K562 (cell line): Measurements from ENCODE around the gene SOD1. TPM values are rescaled to one million over a fixed set of nuclear protein-coding genes. Genes with fewer than 3 reads are reported as not detected.

Source experiments
- ATAC-seq: fragments of 200-7000 bp; cut with Tn5 transposase; 3 replicates; pipeline ENCODE4 v1.9.1; 2020; ENCODE audit warnings: moderate library complexity
- BruUV-seq: library from RNA; stranded (reverse); fragments of 400-500 nt; replicated peaks from 2 replicates; lab custom pipeline; 2021; lab: Mats Ljungman, UMichigan
- CTCF ChIA-PET: fragments of 300-600 bp; formaldehyde crosslinking; extraction: SDS; loops from one replicate; lab custom pipeline; 2021; ENCODE audit warnings: low intra/inter-chr PET ratio; lab: Yijun Ruan, JAX
- POLR2A ChIA-PET: fragments of 300-600, 350-650 bp; sonication (Branson Sonifier 250); formaldehyde crosslinking; extraction: SDS; loops from one replicate; lab custom pipeline; 2021; ENCODE audit warnings: antibody characterized with exemption, inconsistent platforms; lab: Yijun Ruan, JAX
- DNase-seq, 4 experiments: peaks; one replicate each; pipeline versions ENCODE4 v3.0.0 to v3.0.0-alpha.2; 2011 to 2018; ENCODE audit warnings: low spot score in 3 of 4, mixed read lengths in 3 of 4; ENCODE audit errors: extremely low read depth in 1 of 4
- FAIRE-seq: peaks from 2 replicates; lab custom pipeline; 2011; peaks lifted over from hg19 to GRCh38; lab: Jason Lieb, UNC
- H2AFZ ChIP-seq: 2 replicates; pipeline ENCODE4 v1.6.0; 2011; ENCODE audit warnings: low read depth, low read length, control low read depth, inconsistent platforms
- H3K27ac ChIP-seq: fragments of 200-600 bp; 3 replicates; pipeline ENCODE4 v1.8.0; 2011; ENCODE audit warnings: low read depth, mild to moderate bottlenecking, control low read depth, inconsistent platforms, low read length, moderate library complexity, mixed read lengths; ENCODE audit errors: extremely low read depth
- H3K27me3 ChIP-seq, 2 experiments: fragments of 300-600 bp in 1 of 2; 2 replicates in 1 of 2; 3 replicates in 1 of 2; pipeline versions ENCODE4 v1.6.0 to v1.8.0; 2011; ENCODE audit warnings: inconsistent platforms in 2 of 2, low read length in 2 of 2, mild to moderate bottlenecking in 1 of 2, mixed read lengths in 1 of 2, moderate library complexity in 1 of 2; ENCODE audit not compliant: control insufficient read depth in 2 of 2, insufficient read depth in 2 of 2
- H3K36me3 ChIP-seq: fragments of 300-600 bp; 3 replicates; pipeline ENCODE4 v1.8.0; 2011; ENCODE audit warnings: mild to moderate bottlenecking, low read length, inconsistent platforms; ENCODE audit not compliant: control insufficient read depth, insufficient read depth
- H3K4me1 ChIP-seq, 2 experiments: fragments of 200-600 bp in 1 of 2; replicated peaks in 1 of 2; 2 replicates in 1 of 2; 3 replicates in 1 of 2; pipeline versions ENCODE4 v1.5.1 to v1.8.0; 2011; ENCODE audit warnings: inconsistent platforms in 2 of 2, low read length in 2 of 2, mild to moderate bottlenecking in 1 of 2, mixed read lengths in 1 of 2, moderate library complexity in 1 of 2; ENCODE audit not compliant: control insufficient read depth in 2 of 2, insufficient read depth in 2 of 2
- H3K4me2 ChIP-seq: 2 replicates; pipeline ENCODE4 v1.6.1; 2011; ENCODE audit warnings: low read length, control low read depth, inconsistent platforms, mixed read lengths; ENCODE audit not compliant: insufficient read depth
- H3K4me3 ChIP-seq: fragments of 200-600 bp; sonication (generic), shearing (Covaris generic); 2 replicates; pipeline ENCODE4 v1.5.1; 2016; ENCODE audit warnings: control low read depth, inconsistent platforms
- H3K79me2 ChIP-seq: fragments of 200-600 bp; 3 replicates; pipeline ENCODE4 v1.8.0; 2011; ENCODE audit warnings: low read length, inconsistent platforms; ENCODE audit not compliant: control insufficient read depth, insufficient read depth
- H3K9ac ChIP-seq, 2 experiments: 2 replicates each; pipeline versions ENCODE4 v1.6.0 to v1.6.1; 2011; ENCODE audit warnings: low read depth in 2 of 2, low read length in 2 of 2, control low read depth in 1 of 2, inconsistent platforms in 1 of 2, mild to moderate bottlenecking in 1 of 2, mixed read lengths in 1 of 2; ENCODE audit not compliant: insufficient read depth in 1 of 2
- H3K9me1 ChIP-seq: one replicate; pipeline ENCODE4 v1.6.0; 2011; ENCODE audit warnings: inconsistent platforms, mild to moderate bottlenecking, low read length, moderate library complexity; ENCODE audit not compliant: control insufficient read depth, insufficient read depth
- H3K9me3 ChIP-seq: replicated peaks from 2 replicates; pipeline ENCODE4 v1.5.1; 2011; ENCODE audit warnings: low read depth, low read length, inconsistent platforms; ENCODE audit not compliant: control insufficient read depth, insufficient read depth
- H4K20me1 ChIP-seq: replicated peaks from 2 replicates; pipeline ENCODE4 v1.6.1; 2011; ENCODE audit warnings: low read length, inconsistent platforms, mixed read lengths; ENCODE audit not compliant: control insufficient read depth, insufficient read depth
- ATF6 ChIP-seq: sonication (generic); formaldehyde crosslinking; IDR thresholded peaks from 2 replicates; pipeline ENCODE4 v1.4.0; 2020; ENCODE audit warnings: mild to moderate bottlenecking, missing genetic modification reagents
- HMBOX1 ChIP-seq: sonication (generic); IDR thresholded peaks from 2 replicates; pipeline ENCODE4 v1.6.1; 2016
- JUND ChIP-seq, 2 experiments: IDR thresholded peaks; 2 replicates in 1 of 2; 3 replicates in 1 of 2; pipeline ENCODE4 v1.6.1; 2011; ENCODE audit warnings: borderline replicate concordance in 2 of 2, low read depth in 2 of 2, low read length in 2 of 2, improper control_type of control experiment in 1 of 2, missing biosample characterization in 1 of 2, missing genetic modification characterization in 1 of 2, missing genetic modification reagents in 1 of 2
- KLF6 ChIP-seq: fragments of 250-450 bp; sonication (Bioruptor Pico); IDR thresholded peaks from 2 replicates; pipeline ENCODE4 v1.4.0; 2020; ENCODE audit warnings: mild to moderate bottlenecking, moderate library complexity, borderline replicate concordance
- MTA1 ChIP-seq: fragments of 450-650 bp; IDR thresholded peaks from 2 replicates; pipeline ENCODE4 v1.6.1; 2017; ENCODE audit warnings: borderline replicate concordance
- RBM25 ChIP-seq: fragments of 200-400 bp; formaldehyde crosslinking; IDR thresholded peaks from 2 replicates; pipeline ENCODE4 v1.6.1; 2018; ENCODE audit warnings: low read length, low read depth, moderate library complexity; ENCODE audit not compliant: severe bottlenecking
- TCF7 ChIP-seq: sonication (generic); IDR thresholded peaks from 2 replicates; pipeline ENCODE4 v1.6.1; 2016; ENCODE audit warnings: antibody characterized with exemption, borderline replicate concordance
- TRIM25 ChIP-seq: fragments of 450-650 bp; IDR thresholded peaks from 2 replicates; pipeline ENCODE4 v1.7.0; 2016; ENCODE audit warnings: borderline replicate concordance
- ZMIZ1 ChIP-seq, 2 experiments: fragments of 150-350 bp in 1 of 2; IDR thresholded peaks; 2 replicates each; pipeline ENCODE4 v1.6.1; 2012 to 2016; ENCODE audit warnings: low read depth in 2 of 2, low read length in 2 of 2, mild to moderate bottlenecking in 1 of 2, moderate library complexity in 1 of 2
- ZNF184 ChIP-seq: sonication (generic); formaldehyde crosslinking; IDR thresholded peaks from 2 replicates; pipeline ENCODE4 v1.5.0; 2020; ENCODE audit warnings: missing genetic modification reagents
- ZNF224 ChIP-seq: sonication (generic); formaldehyde crosslinking; IDR thresholded peaks from 2 replicates; pipeline ENCODE4 v1.8.0; 2022; ENCODE audit warnings: mild to moderate bottlenecking, missing genetic modification reagents
- ZNF347 ChIP-seq: fragments of 450-650 bp; formaldehyde crosslinking; IDR thresholded peaks from 2 replicates; pipeline ENCODE4 v1.4.0; 2020; ENCODE audit warnings: low read depth, mild to moderate bottlenecking, moderate library complexity
- ZNF717 ChIP-seq: fragments of 250-450 bp; sonication (Bioruptor Pico); IDR thresholded peaks from 2 replicates; pipeline ENCODE4 v1.5.0; 2021
- ZNF766 ChIP-seq: fragments of 200-800 bp; sonication (Bioruptor generic); conservative IDR thresholded peaks from 2 replicates; pipeline ENCODE4 v1.6.1; 2016; ENCODE audit warnings: missing genetic modification characterization, missing compliant biosample characterization
- WGBS: fragments of 100-300 bp; shearing (Covaris generic); methylation state at CpG from one replicate; pipeline ENCODE4 v1.1.6; 2016; ENCODE audit warnings: low coverage, mixed read lengths; ENCODE audit not compliant: insufficient coverage; ENCODE audit errors: missing lambda C conversion rate; 5-methylcytosine and 5-hydroxymethylcytosine counted together
- in situ Hi-C: fragments of 300-500 bp; cut with MboI; formaldehyde crosslinking; loops from 4 replicates; pipeline ENCODE4 v1.15.0; 2018; ENCODE audit warnings: inconsistent platforms, mixed read lengths
- intact Hi-C: fragments of 100-400 bp; cut with micrococcal nuclease; formaldehyde crosslinking; loops from 2 replicates; pipeline ENCODE4 v1.14.2; 2022
- polyA plus RNA-seq, 8 experiments: library from polyadenylated mRNA; depleted of rRNA in 4 of 8; stranded (reverse) in 5 of 8; unstranded in 3 of 8; fragments of >200 nt; fragmentation: Nextera tagmentation in 2 of 8; fragmentation: Illumina TruSeq in 1 of 8; extraction: Ambion mirVana in 2 of 8; extraction: Trizol in 1 of 8; gene quantifications; 2 replicates each; pipeline versions ENCODE4 v1.2.1 to v1.2.3, GENCODE V29; 2011 to 2014; ENCODE audit warnings: inconsistent platforms in 1 of 8, missing spikeins in 1 of 8
- total RNA-seq, 7 experiments: library from RNA; depleted of rRNA in 6 of 7; stranded (reverse); fragments of >200 nt in 6 of 7; fragmentation: Illumina TruSeq in 2 of 7; extraction: Trizol in 2 of 7; gene quantifications; 2 replicates each; pipeline versions ENCODE4 v1.2.1 to v1.2.3, GENCODE V29; 2011 to 2021; ENCODE audit warnings: low replicate concordance in 1 of 7

SOD1 gene
- total and polyA plus RNA-seq, 9 of the 15 experiments (the other 6 are each of a cell fraction or from before 2014, with no cell fraction given), result 452 to 1,409 (median 633) TPM

GRCh38 chr21:31634993-31635392, 24.5 kb upstream of the SOD1 start:
- Histone ChIP-seq H3K79me2 (no peaks in the 10 kb centered on the region), H3K9ac (no peak overlapping the region), H4K20me1 (no peaks in the 10 kb centered on the region), H3K4me1 (no peaks in the 10 kb centered on the region), H3K4me3 (no peak overlapping the region), H3K27ac (no peak overlapping the region), H3K36me3 (no peaks in the 10 kb centered on the region), H3K27me3 (peaks cover 14% of the 10 kb centered on the region in 2 experiments; a peak in 3 of 5 replicates), H3K4me2 (no peak overlapping the region), H2AFZ (no peak overlapping the region), H3K9me3 (no peaks in the 10 kb centered on the region), H3K9me1 (no peaks in the 10 kb centered on the region)
- peak; percentile 46 for FAIRE-seq
- intact Hi-C loops (no loop called here), in situ Hi-C loops (no loop called here)
- 2% methylated on average over 3 of the region's 3 CpGs for WGBS
- DNase-seq, result no peak
- ATAC-seq, result no peak
- CTCF ChIA-PET, result no interaction called here
- TF ChIP-seq ZNF224 (no peak), ZNF347 (CRISPR knock-in tag) (no peak), ATF6 (CRISPR knock-in tag) (no peak), KLF6 (CRISPR knock-in tag) (no peak), TRIM25 (no peak), ZNF766 (CRISPR knock-in tag) (no peak), JUND (IDR thresholded peaks at IDR 0.05; ENCODE audit: borderline replicate concordance, low read depth, low read length) (no peak), JUND (tag; IDR thresholded peaks at IDR 0.05; ENCODE audit: borderline replicate concordance, low read depth, low read length) (no peak), TCF7 (no peak), ZMIZ1 (IDR thresholded peaks at IDR 0.05; ENCODE audit: low read depth in 2 of 2, low read length in 2 of 2) (no peak), HMBOX1 (no peak), RBM25 (no peak), ZNF184 (CRISPR knock-in tag) (no peak), MTA1 (no peak), ZNF717 (CRISPR knock-in tag) (no peak)
- no TSS peak for BruUV-seq
- POLR2A ChIA-PET, result no interaction called here
